ENCODE data around the gene LCN10.

LCN10 gene

GRCh38 chr9:136745389-136746154 lies 2.8 kb upstream of the LCN10 start:
- DNase-seq (no peak), ATAC-seq (ENCODE audit: insufficient read depth, low read depth) (no peak)
- no peaks in the 10 kb centered on the region for H3K79me2 ChIP-seq (ENCODE audit: insufficient read depth, low read length)
- H3K27me3 ChIP-seq (ENCODE audit: insufficient read depth, low read length, poor library complexity), result peaks cover 7% of the 10 kb centered on the region
- H3K27ac ChIP-seq (ENCODE audit: low read length), result no peak overlapping the region
- no peak overlapping the region for H3K4me2 ChIP-seq (ENCODE audit: insufficient read depth, low read length)
- H3K9me3 ChIP-seq (ENCODE audit: insufficient read depth, low read length, severe bottlenecking), result no peaks in the 10 kb centered on the region
- TF ChIP-seq EZH2 (IDR thresholded peaks at IDR 0.05; ENCODE audit: borderline replicate concordance, low read depth, low read length, severe bottlenecking), result no peak
- no peaks in the 10 kb centered on the region for H3K36me3 ChIP-seq (ENCODE audit: insufficient read depth, low read length)
- H4K20me1 ChIP-seq (ENCODE audit: insufficient read depth, low read length), result no peaks in the 10 kb centered on the region; the same call in 1 of the 2 replicates
- H3K9ac ChIP-seq (ENCODE audit: low read depth, low read length), result no peak overlapping the region
- peaks cover 4% of the 10 kb centered on the region; the same call in 1 of the 2 replicates for H3K4me1 ChIP-seq (ENCODE audit: insufficient read depth, low read length)
- no peak overlapping the region for H2AFZ ChIP-seq (ENCODE audit: low read depth, low read length)
- H3K4me3 ChIP-seq (ENCODE audit: low read depth in 1 of 2, low read length in 2 of 2), result no peak overlapping the region

GRCh38 chr9:136744773-136745172 lies 2.0 kb upstream of the LCN10 start:
- DNase-seq, result no peak
- Histone ChIP-seq H3K9me3 (ENCODE audit: insufficient read depth, low read length, severe bottlenecking) (no peaks in the 10 kb centered on the region), H3K4me2 (ENCODE audit: insufficient read depth, low read length) (no peak overlapping the region), H3K4me1 (ENCODE audit: insufficient read depth, low read length) (peaks cover 4% of the 10 kb centered on the region; the same call in 1 of the 2 replicates), H3K9ac (ENCODE audit: low read depth, low read length) (no peak overlapping the region), H3K79me2 (ENCODE audit: insufficient read depth, low read length) (no peaks in the 10 kb centered on the region), H3K27me3 (ENCODE audit: insufficient read depth, low read length, poor library complexity) (peaks cover 7% of the 10 kb centered on the region), H3K4me3 (ENCODE audit: low read depth in 1 of 2, low read length in 2 of 2) (no peak overlapping the region), H4K20me1 (ENCODE audit: insufficient read depth, low read length) (no peaks in the 10 kb centered on the region; the same call in 1 of the 2 replicates), H2AFZ (ENCODE audit: low read depth, low read length) (no peak overlapping the region), H3K27ac (ENCODE audit: low read length) (no peak overlapping the region), H3K36me3 (ENCODE audit: insufficient read depth, low read length) (no peaks in the 10 kb centered on the region)
- TF ChIP-seq EZH2 (IDR thresholded peaks at IDR 0.05; ENCODE audit: borderline replicate concordance, low read depth, low read length, severe bottlenecking), result no peak
- no peak for TF ChIP-seq CTCF (IDR thresholded peaks at IDR 0.05; ENCODE audit: borderline replicate concordance, extremely low read depth, low read length, poor library complexity, severe bottlenecking)
- ATAC-seq (ENCODE audit: insufficient read depth, low read depth), result no peak

- Histone ChIP-seq H3K9ac (ENCODE audit: low read depth, low read length) (no peak overlapping the region), H3K27me3 (ENCODE audit: insufficient read depth, low read length, poor library complexity) (peaks cover 7% of the 10 kb centered on the region), H3K9me3 (ENCODE audit: insufficient read depth, low read length, severe bottlenecking) (no peaks in the 10 kb centered on the region), H3K27ac (ENCODE audit: low read length) (no peak overlapping the region), H3K4me3 (ENCODE audit: low read depth in 1 of 2, low read length in 2 of 2) (no peak overlapping the region), H3K4me1 (ENCODE audit: insufficient read depth, low read length) (peaks cover 4% of the 10 kb centered on the region; the same call in 1 of the 2 replicates), H4K20me1 (ENCODE audit: insufficient read depth, low read length) (no peaks in the 10 kb centered on the region; the same call in 1 of the 2 replicates), H3K36me3 (ENCODE audit: insufficient read depth, low read length) (no peaks in the 10 kb centered on the region), H2AFZ (ENCODE audit: low read depth, low read length) (no peak overlapping the region), H3K4me2 (ENCODE audit: insufficient read depth, low read length) (no peak overlapping the region), H3K79me2 (ENCODE audit: insufficient read depth, low read length) (no peaks in the 10 kb centered on the region)
- no peak for ATAC-seq (ENCODE audit: insufficient read depth, low read depth)
- no peak for DNase-seq
- TF ChIP-seq CTCF (IDR thresholded peaks at IDR 0.05; ENCODE audit: borderline replicate concordance, extremely low read depth, low read length, poor library complexity, severe bottlenecking) (no peak), EZH2 (IDR thresholded peaks at IDR 0.05; ENCODE audit: borderline replicate concordance, low read depth, low read length, severe bottlenecking) (no peak)
These were observed 985 bp upstream of the LCN10 start for GRCh38 chr9:136743639-136744211.

Measured in DND-41 (cell line).